Neutrophil (primary cell): ENCODE data around the gene IPO11.

Source experiments
- H3K27ac ChIP-seq: fragments of 200-600 bp; sonication (generic); 2 replicates; pipeline ENCODE4 v1.5.1; 2016; ENCODE audit warnings: mild to moderate bottlenecking, moderate library complexity
- H3K27me3 ChIP-seq: fragments of 200-600 bp; sonication (generic); 2 replicates; pipeline ENCODE4 v1.6.0; 2016; ENCODE audit warnings: mild to moderate bottlenecking
- H3K36me3 ChIP-seq: fragments of 200-600 bp; sonication (generic); 2 replicates; pipeline ENCODE4 v1.5.1; 2017
- H3K4me1 ChIP-seq, 2 experiments: fragments of 200-600 bp in 1 of 2; sonication (generic) in 1 of 2; 1 replicate in 1 of 2; 2 replicates in 1 of 2; pipeline versions ENCODE4 v1.5.1 to v1.6.1; 2013 to 2016; ENCODE audit warnings: low read depth in 1 of 2, low read length in 1 of 2, mild to moderate bottlenecking in 1 of 2, moderate library complexity in 1 of 2; ENCODE audit not compliant: control insufficient read depth in 1 of 2, insufficient read depth in 1 of 2
- H3K4me3 ChIP-seq, 2 experiments: fragments of 200-600 bp in 1 of 2; sonication (generic) in 1 of 2; 1 replicate in 1 of 2; 2 replicates in 1 of 2; pipeline ENCODE4 v1.5.1; 2013 to 2016; ENCODE audit warnings: low read depth in 1 of 2, low read length in 1 of 2, mild to moderate bottlenecking in 1 of 2, moderate library complexity in 1 of 2
- H3K9me3 ChIP-seq: fragments of 200-600 bp; sonication (generic); 2 replicates; pipeline ENCODE4 v1.5.1; 2016
- CTCF ChIP-seq: fragments of 200-600 bp; sonication (generic); IDR thresholded peaks from 2 replicates; pipeline ENCODE4 v1.5.1; 2016; ENCODE audit warnings: antibody characterized with exemption

Gene IPO11

GRCh38 chr5:62386824-62387223, 25.7 kb upstream of the IPO11 start:
- Histone ChIP-seq H3K4me1 (no peaks in the 10 kb centered on the region), H3K36me3 (peaks cover 69% of the 10 kb centered on the region), H3K27ac (no peak overlapping the region), H3K4me3 (no peak overlapping the region), H3K27me3 (no peaks in the 10 kb centered on the region), H3K9me3 (no peaks in the 10 kb centered on the region)
- TF ChIP-seq CTCF: no peak

DNA sequence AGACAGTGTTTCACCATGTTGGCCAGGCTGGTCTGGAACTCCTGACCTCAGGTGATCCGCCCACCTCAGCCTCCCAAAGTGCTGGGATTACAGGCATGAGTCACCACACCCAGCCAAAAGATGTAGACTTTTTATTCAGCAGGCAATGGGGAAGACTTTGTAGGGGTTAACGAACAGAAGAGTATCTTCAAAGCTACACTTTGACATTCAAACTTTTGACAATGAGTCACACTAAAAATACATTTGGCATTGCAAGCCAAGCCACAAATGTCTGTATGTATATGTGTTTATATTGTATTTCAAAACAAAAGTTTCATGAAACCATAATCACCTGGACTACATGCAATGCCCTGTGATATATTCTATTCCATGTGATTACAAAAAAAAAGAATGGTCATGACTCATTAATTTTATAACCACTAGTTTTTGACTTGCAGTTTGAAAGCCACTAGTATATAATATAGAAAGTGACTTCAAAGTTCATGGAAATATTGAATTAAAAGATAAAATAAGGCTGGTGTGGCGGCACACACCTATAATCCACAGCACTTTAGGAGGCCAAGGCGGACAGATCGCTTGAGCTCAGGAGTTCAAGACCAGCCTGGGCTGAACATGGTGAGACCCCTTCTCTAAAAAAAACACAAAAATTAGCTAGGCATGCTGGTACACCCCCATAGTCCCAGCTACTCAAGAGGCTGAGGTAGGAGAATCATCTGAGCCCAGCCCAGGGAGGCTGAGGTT, 17.2 kb upstream of the IPO11 start:
- Histone ChIP-seq H3K27ac (no peak overlapping the region), H3K36me3 (peaks cover 24% of the 10 kb centered on the region)
- no peak for TF ChIP-seq CTCF

GRCh38 chr5:62403411-62404250, 8.9 kb upstream of the IPO11 start, which contains the start of gene DIMT1:
TSS of gene DIMT1 (minus strand) at chr5:62403905. CDS start at chr5:62403772, 133 bp downstream.
- Histone ChIP-seq H3K27me3 (no peaks in the 10 kb centered on the region), H3K36me3 (no peaks in the 10 kb centered on the region), H3K9me3 (no peaks in the 10 kb centered on the region), H3K27ac (peak within 1 kb of the TSS; percentile 67), H3K4me3 (peak within 1 kb of the TSS; percentile 80 to 96), H3K4me1 (peaks cover 15 to 20% of the 10 kb centered on the region in 2 experiments)
- TF ChIP-seq CTCF: no peak

More for the DNA sequence above, 17.2 kb upstream of the IPO11 start:
- H3K9me3 ChIP-seq: no peaks in the 10 kb centered on the region
- H3K27me3 ChIP-seq: no peaks in the 10 kb centered on the region
- no peaks in the 10 kb centered on the region for H3K4me1 ChIP-seq
- H3K4me3 ChIP-seq: no peak overlapping the region

DNA sequence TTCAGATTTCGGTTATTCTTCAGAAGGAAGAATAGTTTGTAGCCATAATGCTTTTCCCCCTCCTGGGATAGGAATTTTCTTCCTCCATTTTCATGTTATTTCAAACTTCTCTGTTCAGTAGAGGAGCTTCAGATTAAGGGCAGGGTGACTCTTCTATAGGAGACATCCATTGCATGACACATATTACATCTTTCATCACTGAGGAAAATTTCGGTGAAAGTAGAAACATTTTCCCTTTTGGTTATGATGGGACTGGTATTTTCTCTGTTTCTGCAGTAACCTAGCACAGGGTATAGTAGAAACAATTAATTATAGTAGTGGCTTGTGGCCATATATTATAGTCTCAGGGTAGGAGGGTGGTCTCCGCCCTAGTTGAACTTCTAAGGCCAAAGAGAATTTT, 1.1 kb downstream of the IPO11 start:
- Histone ChIP-seq H3K4me3 (peak overlapping the region; percentile 93 to 94), H3K9me3 (no peaks in the 10 kb centered on the region), H3K4me1 (peaks cover 16% of the 10 kb centered on the region in 2 experiments), H3K27me3 (no peaks in the 10 kb centered on the region), H3K27ac (no peak overlapping the region), H3K36me3 (no peaks in the 10 kb centered on the region)
- TF ChIP-seq CTCF: no peak

DNA sequence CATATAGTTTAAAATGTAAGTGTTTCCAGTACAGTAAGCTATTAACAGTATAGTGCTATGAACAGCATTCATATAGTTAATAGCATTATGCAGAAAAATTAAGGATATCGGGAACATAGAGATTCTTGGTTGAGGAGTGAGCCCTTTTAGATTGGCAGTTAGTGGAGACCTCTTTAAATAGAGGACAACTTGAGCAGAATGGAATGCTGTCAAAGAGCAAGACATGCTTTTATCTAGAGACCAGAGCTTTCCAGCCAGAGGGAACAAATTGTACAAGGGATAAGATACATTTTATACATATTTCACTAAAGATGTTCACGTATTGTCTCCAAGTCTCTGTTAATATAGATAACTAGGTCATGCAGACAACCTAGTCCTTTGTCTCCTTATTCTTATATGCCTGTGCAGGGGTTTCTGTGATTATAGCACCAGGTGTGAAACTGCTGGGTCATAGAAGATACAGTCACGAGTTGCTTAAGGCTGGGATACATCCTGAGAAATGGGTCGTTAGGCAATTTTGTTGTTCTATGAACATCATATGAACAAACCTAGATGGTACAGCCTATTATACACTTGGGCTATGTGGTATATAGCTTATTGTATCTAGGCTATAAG, 6.0 kb downstream of the IPO11 start:
- peaks cover under 1 to 2% of the 10 kb centered on the region in 2 experiments for H3K4me1 ChIP-seq
- H3K9me3 ChIP-seq: no peaks in the 10 kb centered on the region
- TF ChIP-seq CTCF: no peak
- H3K4me3 ChIP-seq: no peak overlapping the region
- no peaks in the 10 kb centered on the region for H3K27me3 ChIP-seq
- H3K36me3 ChIP-seq: no peaks in the 10 kb centered on the region
- H3K27ac ChIP-seq: no peak overlapping the region
